Measurements from ENCODE around the gene AHRR.

GRCh38 chr5:443239-444151 is 122.0 kb downstream of the AHRR start:
- TF ChIP-seq POLR2AphosphoS5 (IDR thresholded peaks at IDR 0.05; ENCODE audit: low read depth, low read length) (no peak; the same call in none of the 2 replicates), REST (IDR thresholded peaks at IDR 0.05; ENCODE audit: insufficient read depth in 1 of 2, low read depth in 2 of 2, low read length in 2 of 2) (no peak), SIN3A (IDR thresholded peaks at IDR 0.05; ENCODE audit: borderline replicate concordance, insufficient read depth, low read length) (no peak), TAF1 (IDR thresholded peaks at IDR 0.05; ENCODE audit: borderline replicate concordance, insufficient read depth, low read length) (no peak)

Measured in PFSK-1 (cell line).